NOMO-1 (cell line): ENCODE results near the gene PHACTR1.

ENCODE experiments used
- DNase-seq, 2 experiments: peaks; one replicate each; lab custom pipeline; 2025; ENCODE audit not compliant: unreplicated experiment in 2 of 2; lab: John Stamatoyannopoulos, UW

The PHACTR1 gene

GRCh38 chr6:12844284-12845223, 128.0 kb downstream of the PHACTR1 start:
- DNase-seq: peak in 1 of 2 experiments; percentile 8

DNA sequence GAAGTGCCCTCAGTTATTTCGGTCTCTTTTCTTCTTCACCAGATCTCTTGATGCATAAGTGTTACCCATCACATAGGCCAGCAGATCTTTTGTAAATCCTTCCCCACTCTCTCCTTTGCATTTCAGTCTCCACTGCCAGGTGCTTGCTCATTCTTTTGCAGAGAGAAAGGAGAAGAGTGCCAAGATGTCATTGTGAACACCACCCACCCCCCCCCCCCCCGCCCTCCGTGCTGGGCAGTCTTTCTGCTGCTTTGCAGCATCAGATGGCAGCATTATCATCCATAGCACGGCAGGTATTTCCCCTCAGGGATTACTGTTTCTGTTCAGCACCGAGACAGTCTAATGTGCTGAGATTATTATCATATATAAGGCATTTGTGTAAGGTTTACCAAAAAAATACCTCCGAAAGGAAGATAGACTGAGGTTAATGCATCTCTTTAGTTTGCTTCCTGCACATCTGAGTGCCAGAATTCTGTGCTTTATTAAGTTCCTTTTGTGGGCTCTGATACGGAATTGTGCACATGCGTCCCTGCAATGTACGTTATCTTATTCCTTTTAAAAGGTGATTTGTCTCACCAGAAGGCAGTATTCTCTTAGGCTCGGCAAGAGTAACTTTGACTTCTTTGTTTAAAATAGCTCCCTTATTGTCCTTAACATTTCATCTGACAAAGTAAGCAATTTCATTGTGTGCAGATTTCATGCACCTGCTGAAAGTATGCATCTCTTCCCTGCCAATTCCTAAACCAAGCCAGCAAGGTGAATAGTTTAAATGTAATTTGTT, 128.8 kb downstream of the PHACTR1 start:
- DNase-seq: no peak

GRCh38 chr6:12848964-12849808, 132.6 kb downstream of the PHACTR1 start:
- DNase-seq: no peak

DNA sequence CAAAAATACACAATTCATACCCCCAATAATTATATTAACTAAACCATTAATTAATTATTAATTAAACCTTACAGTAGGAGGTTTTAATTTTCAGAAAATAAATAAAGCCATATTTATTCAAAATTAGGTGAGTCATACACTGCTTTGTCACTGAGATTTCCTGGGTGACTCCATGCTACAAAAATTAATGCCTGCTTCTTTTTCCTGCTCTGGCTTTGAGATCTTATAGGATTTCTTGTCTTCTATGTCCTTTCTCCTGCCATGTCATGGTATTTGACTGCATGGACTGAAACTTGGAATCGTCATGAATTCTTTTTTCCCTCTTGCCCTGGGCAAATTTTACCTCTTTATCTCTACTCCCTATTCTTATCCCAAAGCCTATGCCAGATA, 133.2 kb downstream of the PHACTR1 start:
- DNase-seq: no peak

GRCh38 chr6:12851123-12851695, 134.6 kb downstream of the PHACTR1 start:
- DNase-seq: no peak

- no peak for DNase-seq
Measured at GRCh38 chr6:12861603-12862002, 145.0 kb downstream of the PHACTR1 start.

DNA sequence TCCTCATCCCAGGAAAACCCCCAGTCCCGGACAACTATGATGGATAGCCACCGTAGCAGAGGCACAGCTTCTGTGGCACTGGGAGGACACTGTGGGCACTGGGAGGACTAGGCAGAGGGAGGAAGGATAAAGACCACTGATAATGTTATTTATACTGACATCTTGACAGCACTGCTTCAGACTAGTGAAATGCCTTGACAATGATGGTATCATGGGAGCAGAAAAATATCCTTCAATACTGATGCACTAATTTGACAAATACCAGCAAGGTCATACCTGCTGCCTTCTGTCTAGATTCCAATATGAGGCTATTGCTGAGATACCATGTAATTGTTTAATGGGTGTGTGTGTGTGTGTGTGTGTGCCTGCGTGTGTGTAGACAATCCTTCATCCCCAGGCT, 148.6 kb downstream of the PHACTR1 start:
- DNase-seq: no peak

GRCh38 chr6:12865671-12866181, 149.2 kb downstream of the PHACTR1 start:
- no peak for DNase-seq

GRCh38 chr6:12866422-12867029, 150.0 kb downstream of the PHACTR1 start:
- no peak for DNase-seq

- no peak for DNase-seq
Measured at GRCh38 chr6:12869816-12870432, 153.4 kb downstream of the PHACTR1 start.

- no peak for DNase-seq
Measured at GRCh38 chr6:12873691-12874090, 157.1 kb downstream of the PHACTR1 start.

- no peak for DNase-seq
Measured at GRCh38 chr6:12875051-12875450, 158.5 kb downstream of the PHACTR1 start.

GRCh38 chr6:12878741-12879140, 162.2 kb downstream of the PHACTR1 start:
- no peak for DNase-seq

GRCh38 chr6:12882761-12883290, 166.3 kb downstream of the PHACTR1 start:
- no peak for DNase-seq

- DNase-seq: no peak
Measured at GRCh38 chr6:12884983-12885382, 168.4 kb downstream of the PHACTR1 start.

DNA sequence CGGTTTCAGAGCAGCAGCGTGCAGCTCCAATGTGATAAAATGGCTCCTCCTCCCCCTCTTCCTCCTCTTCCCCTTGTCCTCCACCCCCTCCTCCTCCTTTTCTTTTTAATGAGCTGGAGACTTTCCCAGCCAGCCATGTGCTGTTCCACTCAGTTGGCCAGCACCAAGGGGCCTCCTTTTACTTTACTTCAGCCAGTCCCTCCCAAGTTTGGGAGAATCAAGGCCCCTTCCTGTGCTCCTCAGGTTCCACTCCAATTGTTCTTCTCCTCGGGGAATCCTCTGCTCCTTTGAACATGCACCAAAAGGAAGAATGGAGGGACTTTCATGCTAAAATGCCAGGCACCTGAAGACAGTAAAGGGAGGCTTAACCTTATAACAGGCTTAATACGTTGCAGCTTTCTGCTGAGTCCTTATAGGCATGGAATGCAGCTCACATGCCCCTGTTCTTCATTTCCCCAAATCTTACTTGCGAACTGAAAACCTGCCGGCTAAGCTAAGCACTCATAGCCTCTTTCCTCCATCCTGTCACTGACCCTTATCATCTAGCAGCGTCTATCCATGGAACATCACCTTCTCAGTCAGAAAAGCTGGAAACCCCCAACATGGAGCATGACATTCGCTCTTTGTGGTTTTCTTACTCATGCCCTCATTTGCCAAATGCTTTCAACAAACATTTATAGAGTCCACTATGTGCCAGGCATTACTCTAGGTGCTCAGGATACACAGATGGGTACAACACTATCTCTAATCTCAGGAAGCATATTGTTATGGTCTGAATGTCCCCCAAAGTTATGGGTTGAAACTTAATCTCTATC, 170.6 kb downstream of the PHACTR1 start:
- no peak for DNase-seq

- no peak for DNase-seq
Measured at GRCh38 chr6:12890171-12890790, 173.7 kb downstream of the PHACTR1 start.

DNA sequence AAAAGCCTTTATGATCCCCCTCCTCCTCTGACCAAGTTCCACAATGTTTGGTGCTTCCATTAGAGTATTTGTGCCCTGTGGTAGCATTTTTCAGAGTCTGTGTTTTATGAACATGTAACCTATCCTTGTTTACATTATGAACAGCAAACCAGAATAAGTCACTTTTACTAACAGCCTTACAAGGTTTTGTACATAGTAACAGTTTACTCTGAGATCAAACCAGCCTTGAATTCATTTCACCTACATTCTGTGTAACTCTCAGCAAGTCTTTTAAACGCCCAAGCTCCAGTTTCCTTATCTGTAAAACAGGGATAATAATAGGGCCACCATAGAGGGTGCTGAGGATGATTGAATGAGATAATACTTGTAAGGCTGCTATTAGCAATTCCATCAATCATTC, 175.0 kb downstream of the PHACTR1 start:
- no peak for DNase-seq
